Measurements from ENCODE around the gene RSPH9.

Gene RSPH9, protein sequence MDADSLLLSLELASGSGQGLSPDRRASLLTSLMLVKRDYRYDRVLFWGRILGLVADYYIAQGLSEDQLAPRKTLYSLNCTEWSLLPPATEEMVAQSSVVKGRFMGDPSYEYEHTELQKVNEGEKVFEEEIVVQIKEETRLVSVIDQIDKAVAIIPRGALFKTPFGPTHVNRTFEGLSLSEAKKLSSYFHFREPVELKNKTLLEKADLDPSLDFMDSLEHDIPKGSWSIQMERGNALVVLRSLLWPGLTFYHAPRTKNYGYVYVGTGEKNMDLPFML

DNA sequence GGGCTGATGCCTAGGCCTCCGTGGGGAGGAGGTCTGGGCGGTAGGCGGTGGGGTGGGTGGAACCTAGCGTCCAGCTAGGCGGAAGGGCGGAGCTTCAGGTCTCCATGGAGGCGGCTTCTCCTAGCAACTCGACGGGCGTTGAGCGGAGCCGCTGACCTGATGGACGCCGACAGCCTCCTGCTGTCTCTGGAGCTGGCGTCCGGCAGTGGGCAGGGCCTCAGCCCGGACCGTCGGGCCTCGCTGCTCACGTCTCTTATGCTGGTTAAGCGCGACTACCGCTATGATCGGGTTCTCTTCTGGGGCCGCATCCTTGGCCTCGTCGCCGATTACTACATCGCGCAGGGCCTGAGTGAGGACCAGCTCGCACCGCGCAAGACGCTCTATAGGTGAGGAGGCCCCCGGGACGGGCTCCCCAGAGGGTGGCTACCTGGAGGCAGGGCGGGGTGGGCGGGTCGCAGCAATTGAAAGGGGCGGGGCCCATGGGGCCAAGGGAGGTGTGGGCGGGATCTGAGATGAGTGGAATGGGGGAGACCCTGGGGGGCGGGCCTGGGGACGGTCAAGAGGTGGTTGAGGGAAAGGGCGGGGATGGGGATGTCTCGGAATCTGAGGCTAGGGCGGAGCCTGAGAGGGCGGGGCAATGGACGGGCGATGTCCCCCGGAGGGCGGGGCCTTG lies at the start of gene RSPH9:
RSPH9 (plus strand) TSS at position 97 of the 673 bp plus-strand sequence; CDS start at position 160, 63 bp downstream.
- in situ Hi-C loops (cut with HindIII; ENCODE audit: low sequenced_read_pairs) = no loop called here

DNA sequence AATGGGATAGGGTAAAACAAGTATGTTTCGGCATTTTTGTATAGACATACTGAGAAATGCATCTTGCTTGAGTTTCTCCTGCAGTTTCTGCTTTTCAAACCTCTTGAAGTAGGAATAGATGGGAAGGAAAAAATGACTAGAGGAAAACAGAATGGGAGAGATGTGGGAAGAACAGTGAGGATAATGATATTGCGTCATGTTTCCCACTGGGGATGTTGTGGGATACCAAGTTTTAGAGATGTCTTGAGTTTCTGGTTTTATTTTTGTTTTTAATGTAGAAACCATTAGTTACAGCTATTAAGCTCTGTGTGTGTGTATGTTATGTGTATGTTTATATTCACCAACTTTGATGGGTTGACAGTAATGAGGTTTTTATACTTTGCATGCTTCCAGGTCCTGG lies 44.2 kb upstream of the RSPH9 start:
- in situ Hi-C loops (cut with HindIII; ENCODE audit: low sequenced_read_pairs) = no loop called here

DNA sequence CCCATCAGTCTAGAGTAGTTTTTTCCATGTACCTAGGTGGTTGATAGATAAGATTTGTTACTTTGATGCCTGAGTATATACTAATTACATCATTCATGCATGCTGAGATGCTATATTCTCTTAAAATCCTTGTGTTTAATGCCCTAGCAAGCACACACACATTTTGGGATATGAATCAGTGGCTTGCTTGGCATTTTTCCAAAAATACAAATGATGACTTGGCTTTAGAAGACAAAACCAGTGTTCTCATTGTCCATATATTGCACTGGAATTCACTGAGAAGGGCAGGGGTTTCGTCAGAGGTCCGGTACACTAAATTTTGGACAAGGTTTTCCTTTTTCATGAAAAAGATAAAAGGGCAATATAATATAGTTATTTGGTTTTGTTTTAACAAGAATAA lies 40.7 kb upstream of the RSPH9 start:
- in situ Hi-C loops (cut with HindIII; ENCODE audit: low sequenced_read_pairs) = no loop called here

DNA sequence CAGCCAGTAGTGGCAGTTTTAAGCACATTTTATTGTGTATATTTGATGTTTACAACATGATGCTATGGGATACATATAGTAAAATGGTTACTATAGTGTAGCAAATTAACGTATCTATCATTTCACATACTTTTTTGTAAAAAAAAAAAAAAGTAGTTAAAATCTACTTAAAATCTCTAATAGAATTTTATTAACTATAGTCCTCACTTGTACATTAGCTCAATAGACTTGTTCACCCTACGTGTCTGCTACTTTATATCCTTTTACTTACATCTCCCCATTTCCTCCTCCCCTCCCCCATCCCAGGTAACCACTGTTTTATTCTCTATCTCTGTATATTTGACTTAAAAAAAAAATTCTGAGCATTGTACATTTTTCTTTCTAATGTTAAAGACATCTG lies 38.8 kb upstream of the RSPH9 start:
- in situ Hi-C loops (cut with HindIII; ENCODE audit: low sequenced_read_pairs) = no loop called here

DNA sequence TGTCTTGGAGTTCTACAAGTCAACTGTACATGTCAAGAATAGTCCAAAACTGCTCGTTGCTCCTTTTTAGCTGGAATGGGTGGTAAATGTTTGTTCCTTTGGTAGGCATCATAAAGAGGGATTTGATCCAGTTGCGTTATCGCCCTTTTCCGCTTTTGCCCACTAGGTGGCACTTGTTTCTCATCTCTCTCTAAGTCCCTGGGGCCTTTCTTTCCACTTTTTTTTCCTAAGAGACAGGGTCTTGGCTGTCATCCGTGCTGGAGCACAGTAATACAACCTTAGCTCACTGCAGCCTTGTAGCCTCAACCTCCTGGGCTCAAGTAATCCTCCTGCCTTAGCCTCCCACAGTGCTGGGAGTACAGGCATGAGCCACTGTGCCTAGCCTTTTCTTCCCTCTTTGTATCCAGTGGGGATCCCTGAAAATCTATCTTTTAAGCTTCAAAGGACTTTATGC lies 36.5 kb upstream of the RSPH9 start:
- in situ Hi-C loops (cut with HindIII; ENCODE audit: low sequenced_read_pairs) = no loop called here

DNA sequence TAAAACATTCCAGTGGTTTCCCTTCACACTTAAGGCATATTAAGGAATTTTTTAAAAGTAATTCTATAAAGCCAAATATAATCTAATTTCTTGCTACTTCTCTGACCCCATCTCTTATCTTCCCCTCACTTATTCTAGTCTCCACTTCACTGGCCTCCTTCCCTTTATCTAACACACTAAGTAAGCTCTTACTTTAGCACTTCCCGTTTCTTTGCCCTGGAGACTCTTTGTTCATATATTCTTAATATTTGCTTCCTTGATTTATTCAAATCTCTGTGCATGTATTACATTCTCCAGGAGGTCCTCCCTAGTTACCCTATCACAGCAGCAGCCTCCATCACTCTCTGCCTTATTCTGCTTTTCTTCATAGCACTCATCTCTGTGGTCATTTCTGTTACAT lies 36.0 kb upstream of the RSPH9 start:
- in situ Hi-C loops (cut with HindIII; ENCODE audit: low sequenced_read_pairs) = no loop called here

DNA sequence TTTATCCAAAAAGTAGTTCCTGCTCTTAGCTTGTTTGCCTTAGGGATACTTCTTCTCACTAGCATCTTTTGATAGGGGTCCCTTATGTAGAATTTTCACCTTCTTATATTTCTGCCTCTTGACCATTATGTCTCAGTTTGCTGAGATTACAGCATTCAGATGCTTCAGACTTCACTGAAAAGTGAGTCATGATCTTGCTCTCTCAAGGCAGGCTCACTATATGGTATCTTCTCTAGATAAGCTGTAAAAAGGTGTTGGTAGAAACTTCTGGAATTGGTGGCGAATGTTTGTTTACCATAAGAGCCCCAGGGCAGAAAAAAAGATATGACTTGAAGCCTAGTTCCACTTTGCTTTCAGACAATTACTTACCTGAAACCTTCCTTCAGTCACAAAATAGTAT lies 35.4 kb upstream of the RSPH9 start:
- in situ Hi-C loops (cut with HindIII; ENCODE audit: low sequenced_read_pairs) = no loop called here

DNA sequence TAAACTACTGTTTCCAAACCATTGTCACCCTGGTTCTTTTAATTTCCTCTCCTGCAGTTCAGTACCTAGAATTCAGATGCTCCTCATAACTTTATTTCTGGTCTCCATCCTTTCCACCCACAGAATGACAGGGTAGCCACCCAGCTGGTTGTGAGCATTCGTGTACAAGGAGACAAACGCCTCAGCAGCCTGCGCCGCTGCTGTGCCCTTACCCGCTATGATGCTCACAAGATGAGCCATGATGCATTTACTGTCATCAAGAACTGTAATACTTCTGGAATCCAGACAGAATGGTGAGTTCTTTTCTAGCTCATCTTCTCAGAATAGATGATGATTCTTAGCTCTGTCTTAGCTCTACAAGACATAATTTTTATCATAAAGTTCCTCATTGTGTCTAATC lies 34.4 kb upstream of the RSPH9 start:
- in situ Hi-C loops (cut with HindIII; ENCODE audit: low sequenced_read_pairs) = loop anchor here (10.0 kb wide), 1 partner anchor 56 kb away; no protein-coding TSS in a partner anchor

DNA sequence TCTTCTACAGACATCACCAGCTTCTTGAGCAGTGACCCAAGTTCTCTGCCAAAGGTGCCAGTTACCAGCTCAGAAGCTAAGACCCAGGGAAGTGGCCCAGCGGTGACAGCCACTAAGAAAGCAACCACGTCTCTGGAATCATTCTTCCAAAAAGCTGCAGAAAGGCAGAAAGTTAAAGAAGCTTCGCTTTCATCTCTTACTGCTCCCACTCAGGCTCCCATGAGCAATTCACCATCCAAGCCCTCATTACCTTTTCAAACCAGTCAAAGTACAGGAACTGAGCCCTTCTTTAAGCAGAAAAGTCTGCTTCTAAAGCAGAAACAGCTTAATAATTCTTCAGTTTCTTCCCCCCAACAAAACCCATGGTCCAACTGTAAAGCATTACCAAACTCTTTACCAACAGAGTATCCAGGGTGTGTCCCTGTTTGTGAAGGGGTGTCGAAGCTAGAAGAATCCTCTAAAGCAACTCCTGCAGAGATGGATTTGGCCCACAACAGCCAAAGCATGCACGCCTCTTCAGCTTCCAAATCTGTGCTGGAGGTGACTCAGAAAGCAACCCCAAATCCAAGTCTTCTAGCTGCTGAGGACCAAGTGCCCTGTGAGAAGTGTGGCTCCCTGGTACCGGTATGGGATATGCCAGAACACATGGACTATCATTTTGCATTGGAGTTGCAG lies 31.0 kb upstream of the RSPH9 start:
- in situ Hi-C loops (cut with HindIII; ENCODE audit: low sequenced_read_pairs) = loop anchor here (10.0 kb wide), 1 partner anchor 59 kb away; no protein-coding TSS in a partner anchor

DNA sequence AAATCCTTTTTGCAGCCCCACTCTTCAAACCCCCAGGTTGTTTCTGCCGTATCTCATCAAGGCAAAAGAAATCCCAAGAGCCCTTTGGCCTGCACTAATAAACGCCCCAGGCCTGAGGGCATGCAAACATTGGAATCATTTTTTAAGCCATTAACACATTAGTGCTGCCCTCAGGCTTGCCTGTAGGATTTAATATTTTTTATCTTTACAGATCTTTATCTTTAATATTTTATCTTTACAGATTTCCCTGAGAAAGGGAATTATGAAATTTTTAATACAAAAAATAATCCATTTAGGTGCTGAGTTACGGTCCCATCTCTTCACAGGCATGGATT lies 30.5 kb upstream of the RSPH9 start:
- in situ Hi-C loops (cut with HindIII; ENCODE audit: low sequenced_read_pairs) = loop anchor here (10.0 kb wide), 1 partner anchor 60 kb away; no protein-coding TSS in a partner anchor

DNA sequence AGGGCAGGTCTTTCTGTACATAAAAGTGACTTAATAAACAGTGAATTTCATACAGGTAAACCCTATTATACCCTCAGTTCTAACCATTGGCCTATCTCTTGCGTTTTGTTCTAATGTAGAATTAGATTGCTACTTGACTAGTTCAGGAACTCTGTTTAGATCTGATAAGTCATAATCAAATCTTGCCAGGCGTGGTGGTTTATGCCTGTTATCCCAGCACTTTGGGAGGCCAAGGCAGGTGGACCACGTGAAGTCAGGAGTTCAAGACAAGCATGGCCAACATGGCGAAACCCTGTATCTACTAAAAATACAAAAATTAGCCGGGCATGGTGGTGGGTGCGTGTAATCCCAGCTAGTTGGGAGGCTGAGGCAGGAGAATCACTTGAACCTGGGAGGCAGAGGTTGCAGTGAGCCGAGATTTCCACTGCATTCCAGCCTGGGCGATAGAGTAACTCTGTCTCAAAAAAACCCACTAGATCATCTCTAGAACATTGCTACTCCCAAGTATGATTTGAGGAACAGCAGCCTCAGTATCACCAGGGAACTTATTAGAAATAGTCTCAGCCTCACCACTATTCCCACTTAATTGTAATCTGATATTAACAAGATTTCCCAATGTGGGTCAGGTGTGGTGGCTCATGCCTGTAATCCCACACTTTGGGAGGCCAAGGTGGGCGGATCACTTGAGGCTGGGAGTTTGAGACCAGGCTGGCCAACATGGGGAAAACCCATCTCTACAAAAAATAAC lies 27.9 kb upstream of the RSPH9 start:
- in situ Hi-C loops (cut with HindIII; ENCODE audit: low sequenced_read_pairs) = loop anchor here (10.0 kb wide), 1 partner anchor 62 kb away; no protein-coding TSS in a partner anchor

DNA sequence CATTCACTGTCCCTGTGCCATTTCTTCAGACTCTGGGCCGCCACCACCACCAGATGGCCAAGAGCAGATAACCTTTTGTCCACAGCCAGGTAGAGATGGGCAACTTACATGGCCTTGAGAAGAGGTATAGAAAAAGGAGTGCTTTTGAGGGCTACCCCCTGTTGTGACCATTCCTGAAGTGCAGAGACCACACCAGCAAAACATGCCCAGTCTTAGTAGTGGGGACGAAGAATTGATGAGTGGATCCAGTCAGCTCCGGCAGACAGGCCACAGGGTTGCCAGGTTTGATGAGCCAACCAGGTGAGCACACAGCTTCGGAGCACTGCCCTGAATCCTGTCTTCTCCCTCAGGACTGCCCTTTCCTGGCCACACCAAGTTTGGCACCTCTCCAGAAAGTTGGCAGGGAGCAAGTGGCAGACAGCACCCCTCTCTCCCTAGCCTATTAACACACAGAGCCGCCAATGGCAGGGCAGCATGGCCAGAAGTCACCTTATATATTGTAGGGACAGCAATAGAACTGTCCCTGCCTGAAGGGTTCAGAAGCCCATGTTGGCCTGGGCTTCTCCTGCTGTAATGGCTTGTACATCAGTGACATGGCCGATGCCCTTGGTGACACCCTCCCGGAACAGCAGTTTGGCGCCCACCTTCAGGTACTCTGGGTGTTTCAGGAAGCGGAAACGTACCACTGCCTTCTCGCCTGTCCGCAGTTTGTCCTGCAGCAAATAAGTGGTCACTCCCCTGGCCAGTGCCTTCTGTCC lies 23.6 kb upstream of the RSPH9 start:
- in situ Hi-C loops (cut with HindIII; ENCODE audit: low sequenced_read_pairs) = no loop called here

DNA sequence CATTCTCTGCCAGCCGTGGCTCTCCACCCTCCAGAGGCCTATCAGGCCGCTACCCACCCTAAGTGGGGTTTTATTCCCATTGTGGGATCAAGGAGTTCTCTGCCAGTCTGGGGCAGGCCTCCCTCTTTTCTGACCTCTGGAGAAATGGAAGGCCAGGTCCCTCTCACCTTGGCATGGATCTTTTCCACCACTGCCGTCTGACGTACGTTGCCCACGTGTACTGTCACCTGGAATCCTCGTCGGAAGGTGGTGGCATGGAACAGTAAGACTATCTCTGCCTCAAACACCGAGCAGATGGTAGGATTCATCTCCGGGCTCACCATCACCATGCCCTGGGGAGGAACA lies 23.0 kb upstream of the RSPH9 start:
- in situ Hi-C loops (cut with HindIII; ENCODE audit: low sequenced_read_pairs) = no loop called here

DNA sequence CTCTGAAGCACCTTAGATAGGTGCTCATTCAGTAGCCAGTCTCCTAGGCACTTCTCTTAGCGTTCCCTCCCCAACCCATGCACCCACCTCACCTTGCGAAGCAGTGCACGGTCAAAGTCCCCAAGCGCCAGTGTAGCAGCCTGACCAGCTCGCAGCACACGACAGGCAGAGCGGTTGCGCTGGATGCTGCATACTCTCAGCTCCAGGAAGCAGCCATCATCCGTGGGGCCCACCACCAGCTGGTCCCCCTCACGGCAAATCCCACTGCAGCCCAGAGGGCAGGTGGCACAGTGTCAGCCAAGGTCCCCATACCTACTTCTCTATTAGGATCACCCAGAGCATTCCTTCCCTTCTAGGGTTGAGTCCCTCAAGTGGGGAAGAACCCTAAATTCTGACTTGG lies 22.3 kb upstream of the RSPH9 start:
- in situ Hi-C loops (cut with HindIII; ENCODE audit: low sequenced_read_pairs) = no loop called here

DNA sequence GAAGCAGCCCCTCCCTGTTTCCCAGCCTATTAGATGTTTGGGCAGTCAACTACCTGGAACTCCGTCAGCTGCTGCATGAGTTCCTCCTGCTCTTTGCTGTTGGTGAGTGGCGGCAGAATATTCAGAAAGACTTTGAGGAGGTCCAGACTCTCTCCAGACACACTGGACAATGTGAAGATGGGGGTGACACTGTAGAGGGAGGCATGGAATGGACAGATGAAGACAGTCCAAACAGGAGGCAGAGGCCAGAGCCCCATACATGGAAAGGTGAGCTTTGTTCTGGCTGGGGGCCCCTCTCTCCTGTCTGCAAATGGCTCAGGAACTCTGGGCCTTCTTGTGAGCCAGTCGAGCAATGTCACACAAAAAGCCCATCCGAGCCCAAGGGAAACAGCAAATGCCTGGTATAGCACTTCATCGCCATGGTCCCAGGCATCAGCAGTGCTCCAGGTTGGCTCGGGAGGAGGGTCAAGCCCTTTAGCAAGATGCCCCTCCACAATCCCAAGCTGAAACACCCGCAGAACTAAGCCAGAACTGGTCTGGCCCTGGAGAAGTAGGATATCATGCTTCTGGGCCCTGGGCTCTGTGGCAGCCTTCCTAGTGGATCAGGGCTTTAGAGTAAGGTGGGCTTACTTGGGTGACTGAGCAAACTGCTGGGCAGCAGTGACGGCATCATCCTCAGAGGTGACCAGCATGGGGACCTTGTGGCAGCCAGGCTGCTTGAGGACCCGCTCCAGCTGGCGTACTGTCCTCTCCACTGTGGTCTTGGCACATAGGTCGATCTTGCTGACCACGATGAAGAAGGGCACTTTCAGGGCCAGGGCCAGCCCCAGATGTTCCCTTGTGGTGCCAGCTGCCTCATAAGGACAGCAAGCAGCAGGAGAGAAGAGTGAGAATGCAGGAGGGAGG lies 20.7 kb upstream of the RSPH9 start:
- in situ Hi-C loops (cut with HindIII; ENCODE audit: low sequenced_read_pairs) = no loop called here

DNA sequence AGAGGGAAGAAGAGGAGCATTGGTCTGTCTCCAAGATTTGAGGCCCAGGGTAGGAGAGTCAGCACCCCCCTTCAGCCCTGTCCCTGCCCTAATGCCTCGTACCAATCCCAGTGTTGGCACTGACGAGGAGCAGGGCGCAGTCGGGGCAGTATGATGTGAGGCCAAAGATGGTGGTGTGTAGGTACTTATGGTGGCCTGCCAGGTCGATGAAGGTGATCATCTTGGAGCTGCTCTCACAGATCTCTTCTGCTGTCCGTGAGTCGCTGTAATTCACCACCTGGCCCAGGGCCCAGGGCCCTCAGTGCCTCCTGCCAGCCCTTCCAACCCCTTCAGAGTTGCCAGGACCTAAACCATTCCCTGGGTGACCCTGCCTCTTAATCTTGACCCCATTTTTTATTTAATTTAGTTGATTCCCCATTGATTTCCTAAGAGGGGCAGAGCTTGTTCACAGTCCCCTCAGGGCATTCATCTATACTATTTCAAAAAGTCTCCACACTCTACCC lies 20.0 kb upstream of the RSPH9 start:
- in situ Hi-C loops (cut with HindIII; ENCODE audit: low sequenced_read_pairs) = no loop called here

DNA sequence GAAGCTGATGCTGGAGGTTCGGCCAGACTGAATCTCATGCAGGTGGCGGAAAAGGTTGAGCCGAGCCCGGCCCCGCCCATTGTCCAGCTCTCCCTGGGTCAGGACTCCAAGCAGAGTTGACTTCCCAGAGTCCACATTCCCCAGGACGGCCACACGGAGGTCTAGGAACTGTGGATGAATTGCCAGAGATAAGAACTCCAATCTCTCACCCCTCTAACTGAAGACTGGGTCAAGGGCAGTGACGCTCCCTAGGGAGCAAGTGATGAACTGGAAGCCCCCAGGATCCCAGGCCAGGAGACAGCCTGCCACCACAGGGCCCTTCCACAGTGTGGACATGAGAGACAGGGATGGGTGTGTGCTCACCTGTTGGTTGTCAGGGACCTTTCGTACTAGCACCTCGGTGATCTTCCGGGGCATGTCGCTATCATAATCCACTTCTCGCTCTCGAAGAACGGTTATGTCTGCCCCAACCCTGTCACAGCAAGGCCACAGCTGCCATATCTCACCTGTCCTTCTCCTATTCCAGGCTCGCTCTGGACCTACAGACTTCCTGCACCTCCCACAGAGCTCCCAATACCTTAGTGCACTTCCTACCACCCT lies 19.3 kb upstream of the RSPH9 start:
- in situ Hi-C loops (cut with HindIII; ENCODE audit: low sequenced_read_pairs) = no loop called here

DNA sequence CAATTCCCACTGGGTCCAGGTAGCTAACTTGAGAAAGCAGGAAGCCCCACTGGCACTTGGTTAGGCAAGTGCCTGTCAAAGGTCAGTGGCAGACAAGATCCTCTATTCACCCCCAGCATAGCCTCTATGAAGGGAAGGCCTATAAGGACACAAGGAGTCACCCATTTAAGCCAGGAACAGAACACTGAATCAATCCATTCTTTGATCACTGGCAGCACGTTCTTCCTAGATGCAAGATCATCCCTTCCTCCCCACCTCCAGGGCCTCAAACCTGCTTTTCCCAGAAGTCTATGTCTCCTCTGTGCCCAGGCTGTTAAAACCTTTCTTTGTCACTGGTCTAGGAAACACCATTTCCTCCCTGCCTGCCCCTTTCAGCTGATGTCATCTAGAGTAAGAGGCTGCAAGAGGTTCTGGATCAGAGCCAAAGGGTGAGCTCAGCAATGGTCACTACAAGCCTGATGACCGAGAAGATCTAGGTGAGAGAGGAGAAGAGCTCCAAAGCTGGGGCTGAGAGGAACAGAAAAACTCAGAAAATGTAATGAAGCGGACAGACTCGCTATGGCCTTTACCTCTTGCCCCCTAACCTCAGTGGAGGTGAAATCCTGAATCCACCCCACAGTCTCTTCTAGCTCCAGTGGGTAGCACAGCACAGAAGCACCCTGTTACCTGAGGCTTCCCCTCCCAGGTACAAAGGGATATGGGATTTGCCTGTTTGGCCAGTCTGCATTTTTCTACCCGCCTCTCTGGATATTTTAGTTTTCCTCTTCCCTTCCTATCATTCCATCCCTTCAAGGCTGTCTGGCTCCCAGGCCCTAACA lies 17.6 kb upstream of the RSPH9 start:
- in situ Hi-C loops (cut with HindIII; ENCODE audit: low sequenced_read_pairs) = no loop called here

Measured in endothelial cell of hepatic sinusoid (primary cell).